Measurements from ENCODE around the gene AOPEP. TPM values are rescaled to one million over a fixed set of nuclear protein-coding genes. Genes with fewer than 3 reads are reported as not detected.
A peak's percentile ranks its signal among the peaks of the same experiment; 100 is the strongest.

The AOPEP gene
- total and polyA plus RNA-seq, 8 donors: 73.9 to 407 (median 101) TPM

- Histone ChIP-seq H3K36me3 (peaks cover 0 to 53% (median 19%) of the 10 kb centered on the region in 4 donors), H3K4me3 (no peak overlapping the region), H3K9me3 (no peaks in the 10 kb centered on the region), H3K27ac (peak overlapping the region; percentile 0 to 91 (median 81)), H3K27me3 (no peaks in the 10 kb centered on the region), H3K4me1 (peaks cover 71 to 100% (median 92%) of the 10 kb centered on the region in 4 donors)
- WGBS, 5 donors: 80 to 92% (median 87%) methylated on average over 18 of the region's 18 CpGs
- intact Hi-C loops (cut with DNase I; ENCODE audit: low total_unique reads): no loop called here
- TF ChIP-seq EP300 (IDR thresholded peaks at IDR 0.05): no peak
- TF ChIP-seq CTCF (IDR thresholded peaks at IDR 0.05): peak in 1 of 7 experiments; percentile 22
- peak in 1 of 2 donors; percentile 29 for DNase-seq
These were observed 346.6 kb downstream of the AOPEP start for GRCh38 chr9:95073042-95073607.

GRCh38 chr9:95073918-95074317 lies 347.4 kb downstream of the AOPEP start:
- intact Hi-C loops (cut with DNase I; ENCODE audit: low total_unique reads): no loop called here
- Histone ChIP-seq H3K27ac (peak overlapping the region in 4 of 5 donors; percentile 63 to 91 (median 82)), H3K27me3 (no peaks in the 10 kb centered on the region), H3K4me3 (no peak overlapping the region), H3K36me3 (peaks cover 0 to 50% (median 17%) of the 10 kb centered on the region in 4 donors), H3K9me3 (no peaks in the 10 kb centered on the region), H3K4me1 (peaks cover 79 to 100% (median 94%) of the 10 kb centered on the region in 4 donors)
- TF ChIP-seq EP300 (IDR thresholded peaks at IDR 0.05): no peak
- DNase-seq: peak in 1 of 2 donors; percentile 17
- WGBS, 5 donors: 74 to 85% (median 80%) methylated on average over 5 of the region's 5 CpGs

- H3K27ac ChIP-seq: peak overlapping the region; percentile 20 to 91 (median 81)
- no peaks in the 10 kb centered on the region for H3K27me3 ChIP-seq
- H3K9me3 ChIP-seq: no peaks in the 10 kb centered on the region
- intact Hi-C loops (cut with DNase I; ENCODE audit: low total_unique reads): no loop called here
- peaks cover 0 to 43% (median 14%) of the 10 kb centered on the region in 4 donors for H3K36me3 ChIP-seq
- 28 to 40% (median 34%) methylated on average over 9 of the region's 9 CpGs for WGBS, 5 donors
- H3K4me1 ChIP-seq: peaks cover 86 to 100% (median 94%) of the 10 kb centered on the region in 4 donors
- DNase-seq: peak in 1 of 2 donors; percentile 28
- no peak overlapping the region for H3K4me3 ChIP-seq
- TF ChIP-seq POLR2AphosphoS5 (IDR thresholded peaks at IDR 0.05) (peak in 1 of 3 donors; percentile 15), CTCF (IDR thresholded peaks at IDR 0.05) (no peak)
These were observed 348.1 kb downstream of the AOPEP start for GRCh38 chr9:95074632-95075031.

- DNase-seq: peak in 1 of 2 donors; percentile 18
- WGBS, 5 donors: 71 to 83% (median 73%) methylated on average over 7 of the region's 7 CpGs
These were observed 349.2 kb downstream of the AOPEP start for GRCh38 chr9:95075700-95076099.

More at GRCh38 chr9:95075700-95076099, 349.2 kb downstream of the AOPEP start:
- Histone ChIP-seq H3K4me1 (peaks cover 81 to 100% (median 94%) of the 10 kb centered on the region in 4 donors), H3K4me3 (no peak overlapping the region), H3K27ac (peak overlapping the region in 4 of 5 donors; percentile 79 to 91 (median 82)), H3K36me3 (peaks cover 6 to 40% (median 13%) of the 10 kb centered on the region in 4 donors), H3K9me3 (no peaks in the 10 kb centered on the region), H3K27me3 (no peaks in the 10 kb centered on the region)
- TF ChIP-seq CTCF (IDR thresholded peaks at IDR 0.05) (no peak), POLR2AphosphoS5 (IDR thresholded peaks at IDR 0.05) (no peak), POLR2A (IDR thresholded peaks at IDR 0.05) (no peak), EP300 (IDR thresholded peaks at IDR 0.05) (no peak)
- intact Hi-C loops (cut with DNase I; ENCODE audit: low total_unique reads): no loop called here
